HCT116 (cell line): ENCODE measurements around the gene FKBP14. TPM values are rescaled to one million over a fixed set of nuclear protein-coding genes. Genes with fewer than 3 reads are reported as not detected.

Experiments used
- ATF3 ChIP-seq: IDR thresholded peaks from 2 replicates; pipeline ENCODE4 v1.6.1; 2012
- CEBPB ChIP-seq: IDR thresholded peaks from 2 replicates; pipeline ENCODE4 v1.6.1; 2012; ENCODE audit warnings: low read depth
- ELF1 ChIP-seq: IDR thresholded peaks from 2 replicates; pipeline ENCODE4 v1.6.1; 2012; ENCODE audit warnings: low read depth, borderline replicate concordance
- EZH2 ChIP-seq: fragments of 200-600 bp; sonication (generic); IDR thresholded peaks from 2 replicates; pipeline ENCODE4 v1.6.1; 2017; ENCODE audit warnings: antibody characterized with exemption, mixed run types
- EZH2phosphoT487 ChIP-seq: fragments of 200-600 bp; IDR thresholded peaks from 2 replicates; pipeline ENCODE4 v1.6.1; 2018; ENCODE audit warnings: antibody characterized with exemption, borderline replicate concordance
- FOSL1 ChIP-seq: IDR thresholded peaks from 2 replicates; pipeline ENCODE4 v1.6.1; 2012; ENCODE audit warnings: low read depth
- POLR2A ChIP-seq: IDR thresholded peaks from 2 replicates; pipeline ENCODE4 v1.7.0; 2011; ENCODE audit warnings: borderline replicate concordance; ENCODE audit not compliant: insufficient read depth, insufficient read length; ENCODE audit errors: extremely low read depth
- RAD21 ChIP-seq: IDR thresholded peaks from 2 replicates; pipeline ENCODE4 v1.6.1; 2012; ENCODE audit warnings: low read depth, mild to moderate bottlenecking
- SP1 ChIP-seq: IDR thresholded peaks from 2 replicates; pipeline ENCODE4 v1.6.1; 2012; ENCODE audit warnings: low read depth
- SRF ChIP-seq: IDR thresholded peaks from 2 replicates; pipeline ENCODE4 v1.6.1; 2012; ENCODE audit warnings: low read depth
- TCF7L2 ChIP-seq: IDR thresholded peaks from 2 replicates; pipeline ENCODE4 v1.7.0; 2011; ENCODE audit warnings: borderline replicate concordance, inconsistent platforms; ENCODE audit not compliant: insufficient read depth, insufficient read length; ENCODE audit errors: extremely low read depth
- YY1 ChIP-seq: IDR thresholded peaks from 2 replicates; pipeline ENCODE4 v1.6.1; 2011; ENCODE audit warnings: low read length, low read depth, moderate library complexity, mild to moderate bottlenecking; ENCODE audit not compliant: insufficient replicate concordance; ENCODE audit errors: extremely low read depth
- ZFX ChIP-seq: fragments of 450-650 bp; IDR thresholded peaks from 2 replicates; pipeline ENCODE4 v1.6.1; 2017
- ZNF274 ChIP-seq: fragments of 200-500 bp; sonication (Bioruptor generic); IDR thresholded peaks from 2 replicates; pipeline ENCODE4 v1.6.1; 2014; ENCODE audit warnings: mild to moderate bottlenecking, low read depth, low read length, inconsistent platforms
- total RNA-seq: library from RNA; stranded (reverse); gene quantifications from one replicate; pipeline ENCODE4 v1.2.1, GENCODE V29; 2021; ENCODE audit not compliant: unreplicated experiment
- TF ChIP-seq, protein P1 (sequence below): IDR thresholded peaks from 2 replicates; pipeline ENCODE4 v1.6.1; 2012; ENCODE audit warnings: low read depth
- TF ChIP-seq, protein P2 (sequence below): IDR thresholded peaks from 2 replicates; pipeline ENCODE4 v1.6.1; 2011; ENCODE audit warnings: mild to moderate bottlenecking, low read length, moderate library complexity; ENCODE audit not compliant: insufficient replicate concordance; ENCODE audit errors: extremely low read depth

Gene FKBP14
- total RNA-seq, 1 experiment from 2014 or later = 13.6 TPM

DNA sequence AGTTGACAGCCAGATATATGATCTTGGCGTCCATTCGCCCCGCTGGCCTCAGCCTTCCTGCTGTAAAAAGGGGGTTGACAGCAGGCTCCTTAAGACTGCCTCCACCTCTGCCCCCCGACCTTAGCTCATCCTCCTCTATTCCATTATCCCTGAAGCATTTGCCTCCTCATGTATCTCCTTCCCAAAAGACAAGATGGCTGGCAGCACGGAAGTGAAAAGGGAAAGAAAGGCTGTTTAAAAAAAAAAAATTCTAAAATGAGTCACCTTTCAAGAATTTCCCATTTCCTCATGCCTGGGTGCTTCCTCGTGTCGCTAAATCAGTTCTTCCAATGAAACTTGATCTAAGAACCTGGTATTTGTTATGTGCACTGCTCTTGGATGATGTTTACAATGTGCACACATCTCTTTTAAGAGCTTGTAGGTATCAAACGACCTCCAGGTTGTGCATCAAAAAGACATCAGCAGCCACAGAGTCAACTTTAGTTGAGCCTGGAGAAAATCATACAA, 38.6 kb downstream of the FKBP14 start (continued):
- TF ChIP-seq, protein P1, sequence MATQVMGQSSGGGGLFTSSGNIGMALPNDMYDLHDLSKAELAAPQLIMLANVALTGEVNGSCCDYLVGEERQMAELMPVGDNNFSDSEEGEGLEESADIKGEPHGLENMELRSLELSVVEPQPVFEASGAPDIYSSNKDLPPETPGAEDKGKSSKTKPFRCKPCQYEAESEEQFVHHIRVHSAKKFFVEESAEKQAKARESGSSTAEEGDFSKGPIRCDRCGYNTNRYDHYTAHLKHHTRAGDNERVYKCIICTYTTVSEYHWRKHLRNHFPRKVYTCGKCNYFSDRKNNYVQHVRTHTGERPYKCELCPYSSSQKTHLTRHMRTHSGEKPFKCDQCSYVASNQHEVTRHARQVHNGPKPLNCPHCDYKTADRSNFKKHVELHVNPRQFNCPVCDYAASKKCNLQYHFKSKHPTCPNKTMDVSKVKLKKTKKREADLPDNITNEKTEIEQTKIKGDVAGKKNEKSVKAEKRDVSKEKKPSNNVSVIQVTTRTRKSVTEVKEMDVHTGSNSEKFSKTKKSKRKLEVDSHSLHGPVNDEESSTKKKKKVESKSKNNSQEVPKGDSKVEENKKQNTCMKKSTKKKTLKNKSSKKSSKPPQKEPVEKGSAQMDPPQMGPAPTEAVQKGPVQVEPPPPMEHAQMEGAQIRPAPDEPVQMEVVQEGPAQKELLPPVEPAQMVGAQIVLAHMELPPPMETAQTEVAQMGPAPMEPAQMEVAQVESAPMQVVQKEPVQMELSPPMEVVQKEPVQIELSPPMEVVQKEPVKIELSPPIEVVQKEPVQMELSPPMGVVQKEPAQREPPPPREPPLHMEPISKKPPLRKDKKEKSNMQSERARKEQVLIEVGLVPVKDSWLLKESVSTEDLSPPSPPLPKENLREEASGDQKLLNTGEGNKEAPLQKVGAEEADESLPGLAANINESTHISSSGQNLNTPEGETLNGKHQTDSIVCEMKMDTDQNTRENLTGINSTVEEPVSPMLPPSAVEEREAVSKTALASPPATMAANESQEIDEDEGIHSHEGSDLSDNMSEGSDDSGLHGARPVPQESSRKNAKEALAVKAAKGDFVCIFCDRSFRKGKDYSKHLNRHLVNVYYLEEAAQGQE = no peak
- TF ChIP-seq EZH2 (no peak), FOSL1 (peak; percentile 90), ZNF274 (no peak), ZFX (no peak), SRF (peak; percentile 44; the same call in 1 of the 2 replicates), YY1 (peak; percentile 91), EZH2phosphoT487 (no peak), RAD21 (no peak), POLR2A (no peak), CEBPB (peak; percentile 84), SP1 (peak; percentile 75), ELF1 (peak; percentile 62; the same call in 1 of the 2 replicates), ATF3 (no peak), TCF7L2 (peak; percentile 44)
- TF ChIP-seq, protein P2, sequence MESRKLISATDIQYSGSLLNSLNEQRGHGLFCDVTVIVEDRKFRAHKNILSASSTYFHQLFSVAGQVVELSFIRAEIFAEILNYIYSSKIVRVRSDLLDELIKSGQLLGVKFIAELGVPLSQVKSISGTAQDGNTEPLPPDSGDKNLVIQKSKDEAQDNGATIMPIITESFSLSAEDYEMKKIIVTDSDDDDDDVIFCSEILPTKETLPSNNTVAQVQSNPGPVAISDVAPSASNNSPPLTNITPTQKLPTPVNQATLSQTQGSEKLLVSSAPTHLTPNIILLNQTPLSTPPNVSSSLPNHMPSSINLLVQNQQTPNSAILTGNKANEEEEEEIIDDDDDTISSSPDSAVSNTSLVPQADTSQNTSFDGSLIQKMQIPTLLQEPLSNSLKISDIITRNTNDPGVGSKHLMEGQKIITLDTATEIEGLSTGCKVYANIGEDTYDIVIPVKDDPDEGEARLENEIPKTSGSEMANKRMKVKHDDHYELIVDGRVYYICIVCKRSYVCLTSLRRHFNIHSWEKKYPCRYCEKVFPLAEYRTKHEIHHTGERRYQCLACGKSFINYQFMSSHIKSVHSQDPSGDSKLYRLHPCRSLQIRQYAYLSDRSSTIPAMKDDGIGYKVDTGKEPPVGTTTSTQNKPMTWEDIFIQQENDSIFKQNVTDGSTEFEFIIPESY = no peak
